Measurements from ENCODE around the gene ASTN2.

GRCh38 chr9:116849721-116850120 is 565.1 kb downstream of the ASTN2 start:
- TF ChIP-seq POLR2A (IDR thresholded peaks at IDR 0.05) (no peak), CTCF (IDR thresholded peaks at IDR 0.05) (no peak), POLR2AphosphoS5 (IDR thresholded peaks at IDR 0.05) (no peak)

All from prostate gland (tissue), 2 donors.